Tibial nerve (tissue), 3 donors: Measurements from ENCODE around the gene NOX5.

Experiments
- CTCF ChIP-seq, 5 experiments: fragments of 200-600 bp in 3 of 5; fragments of 450-650 bp in 2 of 5; sonication (generic) in 3 of 5; IDR thresholded peaks; one replicate each; pipeline ENCODE4 v1.5.1; 2016 to 2019; ENCODE audit warnings: antibody characterized with exemption in 5 of 5, mild to moderate bottlenecking in 3 of 5, moderate library complexity in 2 of 5
- POLR2A ChIP-seq, 2 donors: fragments of 450-650 bp; IDR thresholded peaks; one replicate each; pipeline ENCODE4 v1.6.1; 2017; ENCODE audit warnings: antibody characterized with exemption in 2 of 2, mild to moderate bottlenecking in 2 of 2, moderate library complexity in 2 of 2

GRCh38 chr15:68997050-68997449 is 17.4 kb upstream of the NOX5 start:
- TF ChIP-seq CTCF (IDR thresholded peaks at IDR 0.05) (no peak), POLR2A (IDR thresholded peaks at IDR 0.05) (no peak)
